Activated CD4-positive, alpha-beta T cell treated with anti-CD3 and anti-CD28 coated beads for 1 hour (primary cell): ENCODE results near the gene DDX31.

Experiments used
- DNase-seq: peaks from one replicate; pipeline ENCODE4 v3.0.0-alpha.2; 2020

The DDX31 gene

GRCh38 chr9:132592451-132592850 lies 77.3 kb downstream of the DDX31 start:
- no peak for DNase-seq

GRCh38 chr9:132591751-132592314 lies 78.0 kb downstream of the DDX31 start:
- no peak for DNase-seq

- no peak for DNase-seq
These were observed 78.5 kb downstream of the DDX31 start for GRCh38 chr9:132591244-132591643.

GRCh38 chr9:132590318-132591182 lies 79.2 kb downstream of the DDX31 start:
- DNase-seq, result no peak

GRCh38 chr9:132590037-132590317 lies 79.8 kb downstream of the DDX31 start:
- no peak for DNase-seq

GRCh38 chr9:132589148-132590036 lies 80.4 kb downstream of the DDX31 start:
- DNase-seq, result no peak

GRCh38 chr9:132588501-132589147 lies 81.2 kb downstream of the DDX31 start:
- no peak for DNase-seq

- no peak for DNase-seq
These were observed 81.7 kb downstream of the DDX31 start for GRCh38 chr9:132588098-132588497.

- no peak for DNase-seq
These were observed 82.2 kb downstream of the DDX31 start for GRCh38 chr9:132587592-132587955.

- DNase-seq, result no peak
These were observed 82.8 kb downstream of the DDX31 start for GRCh38 chr9:132586830-132587591.

GRCh38 chr9:132585954-132586829 lies 83.6 kb downstream of the DDX31 start:
- no peak for DNase-seq

GRCh38 chr9:132584601-132585560 lies 84.9 kb downstream of the DDX31 start:
- DNase-seq, result no peak

- DNase-seq, result no peak
These were observed 86.0 kb downstream of the DDX31 start for GRCh38 chr9:132583584-132584304.

- no peak for DNase-seq
These were observed 86.8 kb downstream of the DDX31 start for GRCh38 chr9:132582786-132583583.

GRCh38 chr9:132582276-132582785 lies 87.5 kb downstream of the DDX31 start, which contains the start of gene BARHL1:
BARHL1 (plus strand) TSS chr9:132582606; CDS start chr9:132582798, 192 bp downstream.
- DNase-seq, result no peak

GRCh38 chr9:132579427-132579798 lies 90.4 kb downstream of the DDX31 start:
- DNase-seq, result no peak

GRCh38 chr9:132578367-132578932 lies 91.3 kb downstream of the DDX31 start:
- no peak for DNase-seq

- no peak for DNase-seq
These were observed 92.7 kb downstream of the DDX31 start for GRCh38 chr9:132577119-132577518.
